ENCODE measurements around the gene ARHGAP18.

ARHGAP18 gene

DNA sequence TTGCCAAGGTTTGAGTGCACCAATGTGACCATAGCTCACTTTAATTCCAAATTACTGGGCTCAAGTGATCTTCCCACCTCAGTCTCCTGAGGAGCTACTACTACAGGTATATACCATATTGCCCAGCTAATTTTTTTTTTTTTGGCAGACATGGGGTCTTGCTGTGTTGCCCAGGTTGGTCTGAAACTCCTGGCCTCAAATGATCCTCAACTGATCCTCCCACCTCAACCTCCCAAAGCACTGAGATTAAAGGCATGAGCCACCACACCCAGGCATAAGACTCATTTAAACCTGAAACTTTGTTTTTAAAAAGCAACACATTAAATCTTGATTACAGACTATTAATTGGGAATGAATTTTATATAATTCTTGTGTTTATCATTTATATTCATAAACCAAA is 67.7 kb downstream of the ARHGAP18 start:
- DNase-seq (ENCODE audit: low read depth): no peak

DNA sequence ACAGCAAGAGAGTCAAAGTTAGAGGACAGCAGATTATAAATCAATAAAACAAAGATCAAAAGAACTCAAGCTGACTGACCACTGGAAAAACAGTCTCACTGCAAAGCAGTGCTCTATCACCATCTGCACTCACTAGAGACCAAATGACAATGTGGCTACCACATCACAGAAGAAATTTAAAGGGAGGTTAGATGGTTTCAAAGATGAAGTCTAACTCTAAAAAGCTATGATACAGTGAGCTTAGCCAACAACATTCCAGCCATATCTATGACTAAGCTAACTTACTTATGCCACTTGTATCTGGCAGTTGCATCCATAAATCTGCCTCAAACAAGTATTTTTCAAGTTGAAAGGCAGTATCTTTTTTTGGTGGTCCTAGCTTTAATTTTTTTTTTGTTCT is 68.6 kb downstream of the ARHGAP18 start:
- DNase-seq (ENCODE audit: low read depth): no peak

DNA sequence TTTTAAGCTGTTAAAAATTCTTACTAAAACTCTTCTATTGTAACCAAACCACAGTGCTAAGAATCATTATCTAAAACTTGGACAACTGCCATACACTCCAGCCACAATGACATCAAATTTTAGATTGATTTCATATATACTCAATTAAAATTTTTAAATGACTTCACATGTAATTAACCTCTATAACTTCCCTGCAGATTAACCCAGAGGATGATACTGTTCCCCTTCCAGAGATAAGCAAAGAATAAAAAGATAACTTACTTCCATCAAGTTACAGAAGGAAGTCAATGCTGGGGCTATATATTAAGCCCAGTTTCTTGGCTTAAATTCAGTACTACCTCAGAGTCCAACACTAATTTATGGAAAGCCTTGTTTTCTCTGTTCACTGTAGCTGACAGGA is 71.3 kb downstream of the ARHGAP18 start:
- DNase-seq (ENCODE audit: low read depth): no peak

DNA sequence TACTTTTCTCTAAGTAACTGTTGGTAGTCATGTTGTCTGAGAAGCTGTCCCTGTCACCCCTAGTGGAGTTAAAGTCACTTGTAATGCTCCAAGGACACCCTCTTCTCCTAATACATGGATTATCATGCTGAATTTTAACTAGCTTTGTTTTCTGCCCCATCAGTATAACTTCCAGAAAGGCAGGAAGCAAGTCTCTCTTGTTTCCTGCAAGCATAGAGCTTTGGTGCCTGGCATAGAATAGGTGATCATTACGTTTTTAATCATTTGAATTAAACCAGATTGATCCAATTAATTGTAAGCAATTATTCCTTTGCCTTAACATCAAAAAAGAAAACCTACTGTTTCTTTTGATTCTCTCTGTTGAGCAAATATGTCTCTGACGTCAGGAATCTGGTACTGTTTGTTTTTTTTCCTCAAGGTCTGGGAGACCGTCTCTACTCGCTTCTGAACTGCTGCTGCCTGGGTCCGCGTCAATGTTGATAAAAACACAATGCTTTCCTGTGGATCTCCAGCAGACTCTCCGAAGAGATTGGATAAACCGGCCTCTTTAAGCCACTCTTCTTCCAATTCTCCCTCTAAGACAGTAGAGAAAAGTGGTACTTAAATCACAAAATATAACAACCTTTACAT is 71.8 kb downstream of the ARHGAP18 start:
- DNase-seq (ENCODE audit: low read depth): no peak

DNA sequence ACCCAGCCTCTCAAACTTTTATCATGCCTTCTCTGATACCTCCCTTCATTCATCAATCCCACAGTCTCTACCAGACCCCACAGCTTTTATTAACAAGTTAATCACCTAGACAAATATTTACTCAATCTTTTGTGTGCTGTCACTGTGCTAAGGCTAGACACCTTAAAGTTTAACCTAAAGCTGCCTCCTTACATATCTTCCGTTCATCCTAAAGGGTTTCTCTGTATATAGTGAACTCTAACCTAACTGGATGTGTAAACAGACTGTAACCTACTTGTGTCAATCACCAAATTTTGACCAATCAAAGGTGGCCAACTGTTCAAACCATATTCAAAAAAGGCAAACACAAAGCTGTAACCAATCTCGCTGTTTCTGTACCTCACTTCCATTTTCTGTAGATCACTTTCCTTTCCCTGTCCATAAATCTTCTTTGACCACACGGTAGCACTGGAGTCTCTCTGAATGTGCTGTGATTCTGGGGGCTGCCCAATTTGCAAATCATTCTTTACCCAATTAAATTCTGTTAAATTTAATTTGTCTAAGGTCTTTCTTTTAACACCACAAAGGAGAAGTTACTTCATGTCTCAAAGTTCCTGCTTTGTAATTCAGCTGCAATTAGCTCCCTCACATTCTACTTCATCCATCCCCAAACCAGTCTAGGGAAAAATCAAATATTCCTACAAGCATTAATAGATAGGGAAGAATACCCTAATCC is 72.5 kb downstream of the ARHGAP18 start:
- no peak for DNase-seq (ENCODE audit: low read depth)

DNA sequence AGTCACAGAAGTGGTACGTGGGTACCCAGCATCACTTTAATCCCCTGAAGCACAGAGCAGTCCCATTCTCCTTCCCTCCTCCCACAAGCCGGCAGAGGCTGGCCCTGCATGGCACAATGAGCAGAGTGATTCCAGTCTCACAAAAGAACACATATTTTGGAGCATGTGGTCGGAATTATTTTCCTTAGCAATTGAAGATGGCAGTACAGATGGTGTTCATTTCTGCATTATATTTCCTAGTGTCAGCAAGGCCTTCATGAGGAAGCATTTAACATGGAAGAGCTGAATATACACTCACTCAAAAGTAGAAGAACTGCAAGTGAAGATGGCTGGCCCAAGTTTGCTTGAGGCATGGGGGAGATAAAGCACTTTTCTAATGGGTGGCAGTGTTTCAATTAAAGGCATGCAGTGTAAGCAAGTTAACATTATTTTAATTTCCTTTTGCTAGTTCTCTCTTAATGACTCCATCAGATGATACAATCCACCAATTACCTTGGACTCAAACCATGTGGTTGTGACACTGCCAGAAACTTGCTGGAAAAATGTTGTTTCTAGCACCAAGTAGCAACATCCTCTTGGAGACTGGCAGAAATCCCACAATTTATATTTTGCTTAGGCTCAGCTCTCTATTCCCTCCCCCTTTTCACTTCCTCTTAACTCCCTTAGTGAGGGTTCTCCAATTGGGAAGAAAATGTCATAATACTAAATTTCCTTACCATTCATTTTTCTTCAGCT is 74.4 kb downstream of the ARHGAP18 start:
- no peak for DNase-seq (ENCODE audit: low read depth)

DNA sequence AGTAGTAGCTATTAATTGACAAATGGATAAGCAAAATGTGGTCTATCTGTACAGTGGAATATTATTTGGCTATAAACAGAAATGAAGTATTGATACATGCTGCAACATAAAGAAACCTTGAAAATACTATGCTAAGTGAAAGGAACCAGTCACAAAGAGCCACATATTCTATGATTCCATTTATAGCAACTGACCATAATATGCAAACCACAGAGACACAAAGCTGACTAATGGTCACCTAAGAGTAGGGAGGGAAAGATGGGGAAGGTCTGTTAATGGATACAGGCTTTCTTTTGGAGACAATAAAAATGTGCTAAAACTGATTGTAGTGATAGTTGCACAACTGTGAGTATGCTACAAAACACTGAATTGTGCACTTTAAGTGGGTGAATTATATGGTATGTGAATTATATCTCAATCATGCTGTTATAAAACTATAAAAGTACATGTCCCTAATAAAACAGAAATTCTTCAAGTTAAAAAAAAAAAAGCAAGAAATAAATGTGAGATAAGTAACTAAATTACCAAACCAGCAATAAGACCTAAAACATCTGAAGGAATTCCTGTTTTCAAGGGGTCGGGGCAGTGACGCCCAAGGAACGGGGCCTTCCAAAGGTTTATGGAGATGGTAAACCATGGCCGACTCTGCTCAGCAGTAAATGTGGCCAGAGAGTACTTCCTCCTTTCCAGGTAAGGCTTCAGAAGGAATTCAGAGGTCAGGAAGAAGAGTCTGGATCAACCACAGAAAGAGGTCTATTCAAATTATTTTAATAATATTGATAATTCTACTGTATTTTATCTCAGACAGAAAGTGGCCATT is 75.4 kb downstream of the ARHGAP18 start:
- no peak for DNase-seq (ENCODE audit: low read depth)

DNA sequence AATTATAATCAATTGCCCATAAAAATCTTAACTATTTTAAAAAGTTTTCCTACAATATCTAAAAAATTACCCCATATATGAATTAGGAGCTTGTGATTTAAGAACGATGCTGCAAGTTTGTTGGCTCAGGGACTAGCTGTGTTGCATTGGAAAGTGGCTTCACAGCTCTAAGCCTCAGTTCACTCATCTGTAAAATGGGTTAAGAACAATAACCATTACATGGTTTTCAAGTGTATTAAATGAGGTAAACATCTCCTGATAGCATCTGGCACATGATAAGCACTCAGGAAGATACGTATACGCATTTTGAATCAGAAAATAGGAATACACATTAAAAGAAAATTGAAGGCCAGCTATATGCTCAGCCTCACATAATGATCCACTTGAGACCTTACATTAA is 76.4 kb downstream of the ARHGAP18 start:
- DNase-seq (ENCODE audit: low read depth): no peak

DNA sequence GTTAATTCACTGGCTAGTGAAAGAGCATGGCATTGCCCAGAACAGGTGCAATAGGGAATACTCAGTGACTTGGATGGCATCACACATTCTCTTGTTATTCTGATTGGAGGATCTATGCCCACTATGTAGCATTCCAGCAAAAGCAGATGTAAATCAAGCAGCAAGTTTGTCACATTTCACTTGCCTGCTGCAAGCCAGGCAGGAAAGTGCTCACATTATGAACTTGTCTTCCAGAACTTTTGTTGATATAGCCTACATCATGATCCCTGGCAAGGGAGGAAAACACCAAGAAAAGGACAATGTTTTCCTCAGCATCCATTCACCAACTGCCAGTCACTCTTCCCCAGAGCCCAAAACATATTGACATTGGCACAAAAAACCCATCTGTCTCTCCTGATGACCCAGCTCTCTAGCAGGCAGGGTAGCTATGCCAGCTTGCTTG is 77.8 kb downstream of the ARHGAP18 start:
- DNase-seq (ENCODE audit: low read depth): no peak

DNA sequence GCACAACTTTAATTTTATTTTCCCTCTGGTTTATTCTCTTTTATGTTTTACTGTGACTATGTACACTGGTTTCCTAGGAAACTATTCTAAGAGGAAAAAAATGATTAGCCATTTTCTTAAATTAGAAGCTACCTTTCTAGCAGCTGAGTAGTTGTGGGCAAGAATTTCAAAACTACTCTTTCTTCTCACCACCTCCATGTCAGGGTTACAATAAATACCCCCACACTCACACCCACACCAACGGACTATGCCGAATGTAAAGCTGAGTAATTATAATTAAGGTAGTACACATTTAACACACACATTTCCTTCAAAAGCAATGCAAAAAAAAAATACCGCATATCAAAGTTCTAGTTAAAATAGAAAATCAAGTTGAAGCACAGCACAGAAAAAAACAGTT is 78.9 kb downstream of the ARHGAP18 start:
- DNase-seq (ENCODE audit: low read depth): no peak

DNA sequence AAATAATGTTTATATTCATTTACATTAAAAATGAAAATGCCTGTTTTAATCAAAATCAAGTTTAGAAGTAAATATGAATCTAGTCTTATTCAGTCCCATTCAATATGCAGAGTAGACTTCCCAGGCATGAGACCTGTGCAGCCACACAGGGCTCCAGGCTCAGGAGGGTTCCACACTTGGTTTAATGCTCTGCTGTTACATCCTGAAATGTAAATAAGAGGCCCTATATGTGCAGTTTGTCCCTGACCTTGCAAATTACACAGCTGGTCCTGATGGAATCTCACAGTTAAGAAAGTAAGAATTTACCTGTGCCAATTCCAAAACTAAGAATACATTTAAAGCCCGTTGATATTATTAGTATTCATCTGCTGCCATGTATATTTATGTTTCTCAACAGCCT is 79.4 kb downstream of the ARHGAP18 start:
- DNase-seq (ENCODE audit: low read depth): no peak

DNA sequence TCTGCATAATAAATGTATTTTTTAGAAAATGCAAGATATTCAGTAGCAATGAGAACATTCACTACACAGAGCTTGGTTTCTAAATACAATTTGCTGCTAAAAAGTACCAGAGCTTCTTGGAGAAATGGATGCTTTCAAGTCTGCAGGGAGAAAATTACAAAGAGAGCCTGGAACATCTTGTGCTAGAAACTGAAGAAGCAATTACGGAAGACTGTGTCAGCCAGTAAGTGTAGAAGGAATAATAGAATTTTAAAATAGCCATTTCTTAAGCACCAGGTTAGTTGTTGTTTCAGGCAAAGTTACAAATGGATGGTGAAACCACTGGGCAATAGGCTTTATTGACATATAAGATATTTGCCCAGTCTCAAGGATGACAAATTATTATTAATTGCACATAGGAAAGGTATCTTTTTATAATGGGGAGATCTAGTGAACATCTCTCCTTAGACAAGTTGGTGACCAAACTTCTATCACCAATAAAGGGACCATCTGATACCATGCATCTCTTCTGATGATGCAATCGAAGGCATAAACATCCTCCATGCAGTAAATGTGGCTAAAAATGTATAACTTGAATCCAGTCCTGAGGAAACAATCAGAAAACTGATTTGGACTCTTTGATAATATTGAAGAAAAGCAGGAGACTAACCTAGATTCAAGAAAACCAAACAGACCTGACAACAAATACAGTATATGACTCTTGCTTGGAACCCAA is 81.7 kb downstream of the ARHGAP18 start:
- DNase-seq (ENCODE audit: low read depth): no peak

DNA sequence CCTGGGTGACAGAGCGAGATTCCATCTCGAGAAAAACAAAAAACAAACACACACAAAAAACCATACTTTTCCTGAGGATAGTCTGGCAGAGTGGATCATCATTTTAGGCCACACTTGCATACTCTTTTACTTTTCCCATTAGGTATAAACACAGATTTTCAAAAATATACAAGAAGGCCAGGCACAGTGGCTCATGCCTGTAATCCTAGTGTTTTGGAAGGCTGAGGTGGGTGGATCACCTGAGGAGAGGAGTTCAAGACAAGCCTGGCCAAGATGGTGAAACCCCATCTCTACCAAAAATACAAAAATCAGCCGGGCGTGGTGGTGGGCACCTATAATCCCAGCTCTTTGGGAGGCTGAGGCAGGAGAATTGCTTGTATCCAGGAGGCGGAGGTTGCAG is 85.5 kb downstream of the ARHGAP18 start:
- DNase-seq (ENCODE audit: low read depth): no peak

DNA sequence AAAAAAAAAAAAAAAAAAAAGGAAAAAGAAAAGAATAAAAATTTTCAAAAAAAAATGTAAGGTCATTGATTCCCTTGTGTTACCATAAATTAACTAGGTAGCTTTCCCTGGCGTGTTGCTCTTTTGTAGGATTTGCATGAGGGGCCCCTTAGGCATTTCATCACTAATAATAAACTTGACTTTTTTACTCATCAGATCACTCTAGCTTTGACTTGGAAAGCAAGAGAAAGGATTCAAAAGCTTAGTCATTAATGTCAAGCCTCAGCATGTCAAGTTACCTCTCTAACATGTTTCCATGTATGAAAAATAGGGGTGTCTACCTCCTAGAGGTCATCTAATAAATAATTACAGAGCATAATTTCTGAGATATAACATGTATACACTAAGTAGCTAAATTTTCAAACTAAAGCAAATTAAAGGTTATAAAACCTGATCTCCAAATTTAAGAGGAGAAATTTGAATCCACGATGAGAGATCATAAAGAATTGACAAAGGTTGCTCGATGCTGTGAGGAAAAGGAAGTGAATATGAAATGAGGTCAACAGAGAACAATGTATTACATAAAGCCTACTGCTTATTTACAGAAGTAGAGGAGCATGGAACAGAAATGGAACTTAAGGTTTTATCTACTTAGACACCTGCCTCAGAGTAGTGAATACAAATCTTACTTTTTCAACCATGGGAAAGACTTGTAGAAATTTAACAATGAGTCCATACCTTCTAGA is 86.8 kb downstream of the ARHGAP18 start:
- DNase-seq (ENCODE audit: low read depth): no peak

DNA sequence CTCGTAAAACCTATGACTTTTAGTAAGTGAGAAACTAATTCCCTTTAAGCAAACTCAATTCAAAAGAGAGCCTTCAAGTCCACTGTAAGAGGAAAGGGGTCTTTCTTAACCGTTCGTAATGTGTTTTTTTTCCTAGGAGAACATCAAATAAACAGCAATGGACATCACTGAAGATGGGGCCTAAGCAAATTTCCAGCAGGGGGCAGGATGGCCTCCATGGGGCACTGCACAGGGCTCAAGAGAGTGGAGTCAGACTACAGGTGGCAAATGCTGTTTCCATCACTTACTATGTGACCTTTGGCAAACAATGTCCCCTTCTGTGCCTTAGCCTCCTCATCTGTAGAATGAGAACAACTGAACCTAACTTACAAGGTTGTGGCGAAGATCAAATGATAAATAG is 88.7 kb downstream of the ARHGAP18 start:
- DNase-seq (ENCODE audit: low read depth): no peak

DNA sequence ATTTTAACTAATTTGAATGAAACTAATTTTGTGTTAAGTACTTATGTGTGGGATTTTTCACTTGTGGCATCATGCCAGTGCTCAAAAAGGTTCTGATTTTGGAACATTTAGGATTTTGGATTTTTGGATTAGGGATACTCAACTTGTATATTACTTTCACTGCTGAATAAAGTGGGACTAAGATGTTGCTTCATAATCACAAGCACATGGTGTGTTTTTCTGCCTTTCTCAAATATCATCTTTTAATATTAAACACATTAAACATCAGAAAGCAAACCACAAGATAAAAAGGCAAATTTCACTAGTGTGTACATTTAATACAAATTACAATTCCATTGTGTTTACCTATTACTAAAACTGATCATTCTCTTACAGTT is 89.8 kb downstream of the ARHGAP18 start:
- no peak for DNase-seq (ENCODE audit: low read depth)

DNA sequence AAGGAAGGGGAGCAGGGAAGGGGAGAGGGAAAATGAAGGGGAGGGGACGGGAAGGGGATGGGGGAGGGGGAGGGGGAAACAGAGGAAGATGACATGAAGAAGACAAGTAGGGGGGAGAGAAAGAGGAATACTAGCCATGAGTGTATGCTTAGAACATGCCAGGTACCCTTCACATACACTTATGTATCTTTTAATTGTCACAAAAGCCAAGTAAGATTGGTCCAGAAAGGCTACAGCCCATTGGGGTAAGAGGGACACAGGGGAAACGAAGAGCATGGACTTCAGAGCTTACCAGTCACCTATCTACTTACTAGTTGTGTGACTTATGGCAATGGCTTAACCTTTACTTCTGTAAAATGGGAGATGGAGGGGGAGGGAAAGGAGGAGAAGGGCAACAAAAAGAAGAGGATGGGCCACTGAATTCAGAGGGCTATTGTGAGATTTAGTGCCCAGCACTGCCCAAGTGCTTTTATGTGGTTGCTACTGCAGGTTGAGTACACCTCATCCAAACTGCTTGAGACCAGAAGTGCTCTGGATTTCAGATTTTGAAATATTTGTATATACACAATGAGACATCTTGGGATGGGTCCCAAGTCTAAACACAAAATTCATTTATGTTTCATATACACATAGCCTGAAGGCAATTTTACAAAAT is 90.3 kb downstream of the ARHGAP18 start:
- no peak for DNase-seq (ENCODE audit: low read depth)

DNA sequence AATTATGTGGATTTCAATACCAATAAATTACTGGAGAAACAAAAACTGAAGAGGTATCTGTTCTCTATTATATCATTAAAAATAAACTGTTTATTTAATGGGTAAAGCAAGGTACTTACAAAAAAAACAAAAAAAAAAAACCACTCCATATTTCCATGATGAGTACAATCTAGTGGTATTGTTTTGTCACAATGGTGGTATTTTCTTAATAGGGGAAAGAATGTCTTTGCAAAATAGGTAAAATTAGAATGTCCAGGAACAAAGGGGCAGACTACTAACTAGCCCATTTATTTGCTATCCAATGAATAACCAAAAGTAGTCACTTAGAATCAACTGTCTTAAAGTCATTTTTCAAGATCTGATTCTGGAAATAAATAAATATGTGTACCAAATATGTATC is 92.0 kb downstream of the ARHGAP18 start:
- DNase-seq (ENCODE audit: low read depth): no peak

DNA sequence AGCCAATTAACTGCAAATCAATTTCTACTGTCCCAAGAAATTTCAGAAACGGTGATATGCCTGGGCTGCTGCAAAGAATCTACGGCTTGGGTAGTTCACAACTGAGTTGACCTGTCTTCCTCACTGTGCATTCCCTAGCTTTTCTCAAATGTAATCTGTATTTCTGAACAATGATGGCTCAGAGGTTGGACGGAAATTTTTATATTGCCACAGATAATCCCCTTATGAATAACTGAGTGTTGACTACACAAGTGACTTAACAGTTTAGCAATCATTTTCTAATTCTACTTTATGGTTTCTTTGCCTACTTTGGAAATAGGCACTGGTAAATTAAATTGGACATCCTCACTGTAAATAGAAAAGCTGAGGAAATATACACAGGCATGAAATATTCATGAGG is 94.5 kb downstream of the ARHGAP18 start:
- no peak for DNase-seq (ENCODE audit: low read depth)

DNA sequence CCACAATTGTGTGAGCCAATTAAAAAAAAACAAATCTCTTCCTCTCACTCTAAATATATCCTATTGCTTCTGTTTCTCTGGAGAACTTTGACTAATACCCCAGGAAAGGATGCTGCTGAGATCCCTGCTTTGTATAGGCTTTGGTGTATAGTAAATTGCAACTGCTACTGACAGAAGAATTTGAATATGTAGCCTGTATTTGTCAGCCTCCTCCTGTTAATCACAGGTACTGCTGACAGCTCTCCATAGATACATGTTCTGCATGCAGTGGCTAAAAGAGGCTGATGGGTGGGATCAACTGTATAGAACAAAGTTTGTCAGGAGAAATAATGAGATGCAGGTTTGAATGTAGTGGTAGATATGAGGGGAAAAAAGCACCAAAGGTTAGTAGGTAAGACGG is 95.0 kb downstream of the ARHGAP18 start:
- DNase-seq (ENCODE audit: low read depth): no peak

DNA sequence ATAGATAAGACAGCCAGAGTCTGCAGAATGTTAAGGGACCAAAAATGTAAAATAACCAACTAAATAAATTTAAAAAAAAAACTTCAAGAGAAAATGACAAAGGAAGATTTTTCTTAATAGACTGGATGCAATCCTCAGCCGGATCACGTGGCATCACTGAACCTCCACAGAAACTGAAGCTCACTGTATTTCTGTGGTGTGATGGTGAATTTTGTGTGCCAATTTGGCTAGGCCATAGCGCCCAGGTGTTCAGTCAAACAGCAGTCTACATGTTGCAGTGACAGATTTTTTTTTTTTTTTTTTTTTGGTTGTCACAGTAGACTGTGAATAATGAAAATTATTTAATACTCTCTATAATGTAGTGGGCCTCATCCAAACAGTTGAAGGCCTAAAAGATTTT is 95.5 kb downstream of the ARHGAP18 start:
- DNase-seq (ENCODE audit: low read depth): no peak
